ENCODE measurements around the gene BCL2L12.

BCL2L12 gene

GRCh38 chr19:49687150-49687549 is 21.4 kb downstream of the BCL2L12 start:
- DNase-seq = no peak

DNA sequence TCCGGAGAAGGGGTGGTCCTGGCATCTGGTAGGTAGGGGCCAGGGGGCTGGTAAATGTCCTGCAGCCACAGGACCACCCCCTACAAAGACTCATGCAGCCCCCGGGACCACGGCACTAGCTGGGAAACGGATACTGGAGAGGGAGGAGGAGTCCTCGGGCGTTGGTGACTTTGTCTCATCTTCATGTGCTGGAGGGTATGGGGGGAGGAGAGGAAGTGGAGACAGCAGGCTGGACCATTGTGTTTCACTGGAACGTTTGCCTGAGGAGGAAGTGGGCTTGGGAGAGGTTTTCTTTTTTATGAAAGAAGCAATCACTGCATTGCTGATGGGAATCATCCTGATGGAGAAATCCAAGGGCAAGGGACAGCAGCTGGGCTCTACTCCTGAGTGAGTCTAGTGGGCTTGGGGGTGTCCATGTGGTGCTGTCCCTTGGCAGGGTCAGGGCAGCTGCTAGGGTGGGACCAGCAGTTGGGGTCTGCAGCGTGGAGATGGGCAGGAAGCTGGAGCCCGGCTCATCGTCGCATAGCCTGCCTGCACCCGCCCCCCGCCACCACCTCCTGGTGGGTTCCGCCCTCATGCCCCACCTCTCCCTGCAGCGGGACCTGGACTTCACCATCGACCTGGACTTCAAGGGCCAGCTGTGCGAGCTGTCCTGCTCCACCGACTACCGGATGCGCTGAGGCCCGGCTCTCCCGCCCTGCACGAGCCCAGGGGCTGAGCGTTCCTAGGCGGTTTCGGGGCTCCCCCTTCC is 22.0 kb downstream of the BCL2L12 start:
- no peak for DNase-seq

GRCh38 chr19:49688531-49689132 is 22.9 kb downstream of the BCL2L12 start:
- DNase-seq = no peak

DNA sequence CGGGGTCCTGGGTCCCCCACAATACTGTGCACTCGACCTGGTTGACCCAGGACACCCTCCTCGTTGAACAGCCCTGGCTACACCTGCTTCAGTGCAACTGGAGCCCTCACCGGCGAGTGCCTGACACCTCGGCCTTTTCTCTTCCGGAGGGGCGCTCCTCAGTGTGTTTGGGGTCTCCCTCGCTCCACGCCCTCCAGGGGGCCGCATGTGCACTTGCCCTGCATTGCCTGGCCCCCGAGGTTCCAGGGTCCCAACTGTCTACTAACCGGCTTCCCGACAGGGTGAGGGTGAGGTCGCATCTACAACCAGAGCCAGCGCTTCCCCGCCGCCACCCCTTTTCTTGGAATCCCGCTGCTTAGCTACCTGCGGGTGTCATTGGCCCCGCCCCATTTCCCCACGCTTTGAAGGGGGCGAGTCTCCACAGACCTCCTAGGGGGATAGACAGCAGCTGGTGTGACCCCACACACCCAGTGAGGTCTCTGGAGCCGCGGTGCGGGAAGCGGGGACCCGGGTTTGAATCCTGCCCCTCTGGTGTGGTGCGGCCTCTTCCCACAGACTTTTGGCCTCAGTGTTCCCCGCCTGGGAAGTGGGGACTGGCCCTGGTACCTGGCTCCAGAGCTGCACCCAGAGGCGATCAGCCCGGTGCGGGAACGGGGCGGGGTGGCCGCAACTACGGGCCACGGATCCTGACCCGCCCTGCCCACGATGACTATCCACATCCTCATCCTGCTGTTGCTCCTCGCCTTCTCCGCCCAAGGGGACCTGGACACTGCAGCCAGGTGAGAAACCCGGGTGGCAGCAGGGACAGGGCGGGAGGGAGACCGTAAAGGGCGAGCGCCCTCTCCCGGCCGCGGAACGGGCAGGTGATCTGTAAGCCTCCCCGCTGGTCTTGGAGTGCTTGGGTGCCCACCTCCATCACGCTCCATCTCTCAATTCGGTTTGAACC is 23.7 kb downstream of the BCL2L12 start, which contains the start of gene ADM5:
ADM5 (plus strand) TSS at position 462 of the 946 bp plus-strand sequence; CDS start at position 706, 244 bp downstream.
- peak; percentile 65 for DNase-seq

DNA sequence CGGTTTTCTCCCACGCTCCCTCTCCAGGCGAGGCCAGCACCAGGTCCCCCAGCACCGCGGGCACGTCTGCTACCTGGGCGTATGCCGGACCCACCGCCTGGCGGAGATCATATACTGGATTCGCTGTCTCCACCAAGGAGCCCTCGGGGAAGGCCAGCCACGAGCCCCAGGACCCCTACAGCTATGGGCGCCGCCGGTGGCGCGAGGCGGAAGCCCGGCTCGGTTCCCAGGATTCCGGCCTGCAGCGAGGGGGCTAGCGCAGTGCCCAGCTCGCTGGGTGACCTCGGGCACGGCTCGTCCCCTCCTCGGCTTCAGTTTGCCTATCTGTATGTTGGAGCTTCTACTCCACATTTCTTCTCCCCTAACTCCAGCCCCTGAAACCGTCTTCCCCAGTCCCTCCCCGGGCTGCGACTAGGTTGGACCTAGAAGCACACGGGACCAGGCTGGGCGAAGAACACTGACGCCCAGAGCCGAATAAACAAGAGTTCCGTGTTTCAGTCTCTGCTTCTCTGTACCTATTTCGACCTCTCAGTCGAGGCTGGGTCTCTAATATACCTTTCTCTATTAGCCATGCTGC is 24.4 kb downstream of the BCL2L12 start:
- no peak for DNase-seq

GRCh38 chr19:49690656-49691242 is 25.0 kb downstream of the BCL2L12 start, which contains the start of gene CPT1C:
TSS of gene CPT1C (plus strand) at chr19:49691116. CDS start at chr19:49692253, 1,137 bp downstream.
- DNase-seq = peak; percentile 80

DNA sequence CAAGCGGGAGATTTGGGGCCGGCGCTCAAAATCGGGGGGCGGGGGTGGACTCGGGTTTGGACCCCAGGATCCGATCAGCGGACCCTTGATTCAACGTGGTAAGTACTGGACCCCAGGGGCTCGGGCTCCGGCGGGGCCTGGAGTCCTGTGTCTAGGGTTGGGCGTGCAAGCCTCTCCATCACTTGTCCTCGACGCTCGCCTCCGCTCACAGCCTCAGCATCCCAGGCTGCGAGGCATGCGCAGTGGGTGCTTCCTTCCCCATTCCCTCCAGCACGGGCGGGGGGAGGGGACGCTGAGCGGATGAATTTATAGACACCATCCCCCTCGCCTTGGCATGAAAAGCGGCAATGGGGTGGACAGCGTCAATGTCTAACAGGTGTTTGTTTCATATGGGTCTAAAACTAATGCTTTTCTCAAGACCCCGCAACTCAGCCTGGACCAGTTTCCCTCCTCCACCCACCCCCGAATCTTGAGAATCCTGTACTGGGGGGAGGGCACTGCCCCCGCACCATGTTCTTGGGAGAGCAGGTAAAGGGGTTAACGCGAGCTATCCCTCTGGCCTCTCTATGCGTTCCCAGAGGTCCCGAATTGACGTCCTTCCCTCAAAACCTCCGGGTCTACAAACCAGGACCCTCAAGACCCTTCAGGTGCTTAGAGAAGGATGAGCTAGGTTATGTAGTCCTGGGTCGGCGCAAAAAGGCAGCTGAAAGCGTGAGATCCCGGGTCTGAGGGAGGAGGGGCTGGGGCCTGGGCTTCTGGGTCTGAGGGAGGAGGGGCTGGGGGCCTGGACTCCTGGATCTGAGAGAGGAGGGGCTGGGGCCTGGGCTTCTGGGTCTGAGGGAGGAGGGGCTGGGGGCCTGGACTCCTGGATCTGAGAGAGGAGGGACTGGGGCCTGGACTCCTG is 25.8 kb downstream of the BCL2L12 start:
- peak; percentile 67 for DNase-seq

- no peak for DNase-seq
Measured at GRCh38 chr19:49692147-49692506, 26.4 kb downstream of the BCL2L12 start.

GRCh38 chr19:49696115-49696514 is 30.4 kb downstream of the BCL2L12 start:
- DNase-seq = no peak

DNA sequence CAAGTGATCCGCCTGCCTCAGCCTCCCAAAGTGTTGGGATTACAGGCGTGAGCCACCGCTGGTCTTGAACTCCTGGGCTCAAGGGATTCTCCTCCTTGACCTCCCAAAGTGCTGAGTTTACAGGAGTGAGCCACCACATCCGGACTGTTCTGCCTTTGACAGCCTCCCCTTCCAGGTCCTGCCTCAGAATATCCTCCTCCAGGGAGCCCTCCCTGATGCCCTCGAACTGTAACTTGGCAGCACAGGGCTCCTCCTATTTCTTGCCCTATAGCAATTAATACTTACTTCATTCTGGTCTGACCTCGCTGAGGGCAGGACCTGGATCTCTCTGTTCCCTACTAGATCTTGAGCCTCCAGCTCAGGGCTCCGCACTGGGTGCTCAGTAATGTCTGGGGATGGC is 31.1 kb downstream of the BCL2L12 start:
- no peak for DNase-seq

DNA sequence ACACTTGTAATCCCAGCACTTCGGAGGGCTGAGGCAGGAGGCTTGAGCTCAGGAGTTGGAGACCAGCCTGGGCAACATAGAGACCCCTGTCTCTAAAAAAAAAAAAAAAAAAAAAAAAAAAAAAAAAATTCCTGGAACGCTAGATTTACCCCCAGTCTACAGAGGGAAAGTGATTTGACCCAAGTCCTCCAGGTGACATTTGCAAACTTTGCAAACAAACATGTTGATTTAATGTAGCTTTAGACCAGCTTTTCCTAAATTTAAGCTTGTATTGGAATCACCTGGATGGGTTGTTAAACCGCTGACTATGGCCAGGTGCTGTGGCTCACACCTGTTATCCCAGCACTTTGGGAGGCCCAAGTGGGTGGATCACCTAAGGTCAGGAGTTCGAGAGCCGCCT is 33.6 kb downstream of the BCL2L12 start:
- DNase-seq = no peak

GRCh38 chr19:49700563-49700962 is 34.8 kb downstream of the BCL2L12 start:
- DNase-seq = no peak

DNA sequence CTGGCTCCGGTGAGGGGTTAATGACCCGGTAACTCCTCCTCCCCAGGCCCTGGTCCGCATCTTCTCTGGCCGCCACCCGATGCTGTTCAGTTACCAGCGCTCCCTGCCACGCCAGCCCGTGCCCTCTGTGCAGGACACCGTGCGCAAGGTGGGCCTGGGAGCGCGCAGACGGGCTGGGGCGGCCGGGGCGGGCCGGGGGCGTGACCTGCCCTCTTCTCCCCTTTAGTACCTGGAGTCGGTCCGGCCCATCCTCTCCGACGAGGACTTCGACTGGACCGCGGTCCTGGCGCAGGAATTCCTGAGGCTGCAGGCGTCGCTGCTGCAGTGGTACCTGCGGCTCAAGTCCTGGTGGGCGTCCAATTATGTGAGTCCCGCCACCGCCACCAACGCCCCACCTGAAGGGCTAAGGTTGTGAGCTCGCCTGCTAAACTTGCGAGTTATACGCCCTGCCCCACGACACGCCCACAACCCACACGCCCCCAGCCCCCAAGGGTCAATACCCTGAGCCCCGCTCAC is 35.6 kb downstream of the BCL2L12 start:
- no peak for DNase-seq

GRCh38 chr19:49704888-49705642 is 39.3 kb downstream of the BCL2L12 start:
- DNase-seq = no peak

GRCh38 chr19:49705919-49706318 is 40.2 kb downstream of the BCL2L12 start:
- no peak for DNase-seq

- no peak for DNase-seq
Measured at GRCh38 chr19:49710372-49710951, 44.7 kb downstream of the BCL2L12 start.

DNA sequence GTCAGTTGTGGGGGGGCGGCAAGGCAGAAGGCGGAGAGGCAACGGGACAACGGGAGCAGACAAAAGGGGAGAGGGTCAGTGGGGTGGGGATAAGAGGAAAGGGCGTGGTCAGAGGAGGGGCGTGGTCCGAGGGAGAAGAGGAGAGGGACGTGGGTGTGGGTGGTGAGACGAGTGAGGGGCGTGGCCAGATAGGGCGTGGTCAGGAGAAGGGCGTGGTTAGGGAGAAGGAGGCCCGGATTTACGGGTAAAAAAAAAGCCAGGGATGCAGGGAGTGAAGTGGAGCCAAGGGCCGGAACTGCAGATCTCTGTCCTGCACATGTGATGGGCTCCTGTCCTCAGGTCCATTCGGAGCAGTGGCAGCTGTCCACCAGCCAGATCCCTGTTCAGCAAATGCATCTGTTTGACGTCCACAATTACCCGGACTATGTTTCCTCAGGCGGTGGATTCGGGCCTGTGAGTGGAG is 46.7 kb downstream of the BCL2L12 start:
- no peak for DNase-seq

GRCh38 chr19:49713236-49713845 is 47.6 kb downstream of the BCL2L12 start:
- no peak for DNase-seq

- no peak for DNase-seq
Measured at GRCh38 chr19:49716154-49716553, 50.4 kb downstream of the BCL2L12 start.
